Kidney (tissue), 14 donors: ENCODE data around the gene METAP2. TPM values are rescaled to one million over a fixed set of nuclear protein-coding genes. Genes with fewer than 3 reads are reported as not detected.

ENCODE experiments used
- DNase-seq, 5 donors: peaks; one replicate each; pipeline ENCODE4 v3.0.0-alpha.2; 2013 to 2020
- FAIRE-seq: peaks from 2 replicates; lab custom pipeline; 2012; peaks lifted over from hg19 to GRCh38; lab: Jason Lieb, UNC
- H3K27ac ChIP-seq, 2 donors: one replicate each; pipeline ENCODE4 v1.7.0; 2013; ENCODE audit warnings: low read depth in 2 of 2, low read length in 2 of 2, inconsistent platforms in 1 of 2
- H3K27me3 ChIP-seq: one replicate; pipeline ENCODE4 v1.7.1; 2013; ENCODE audit warnings: low read length, inconsistent platforms; ENCODE audit not compliant: control insufficient read depth, insufficient read depth
- H3K36me3 ChIP-seq, 3 donors: one replicate each; pipeline versions ENCODE4 v1.7.0 to v1.7.1; 2013; ENCODE audit warnings: low read length in 3 of 3, control low read depth in 1 of 3, inconsistent platforms in 1 of 3; ENCODE audit not compliant: insufficient read depth in 3 of 3, control insufficient read depth in 2 of 3
- H3K4me1 ChIP-seq, 3 donors: one replicate each; pipeline versions ENCODE4 v1.7.0 to v1.7.1; 2013; ENCODE audit warnings: low read length in 3 of 3, inconsistent platforms in 1 of 3, low read depth in 1 of 3; ENCODE audit not compliant: control insufficient read depth in 2 of 3, insufficient read depth in 2 of 3
- H3K4me3 ChIP-seq, 3 donors: one replicate each; pipeline versions ENCODE4 v1.7.0 to v1.8.1; 2013; ENCODE audit warnings: low read length in 3 of 3, control low read depth in 1 of 3, inconsistent platforms in 1 of 3
- H3K9ac ChIP-seq, 3 donors: one replicate each; pipeline versions ENCODE4 v1.7.0 to v1.7.1; 2013; ENCODE audit warnings: low read length in 3 of 3, control low read depth in 1 of 3, inconsistent platforms in 1 of 3
- H3K9me3 ChIP-seq, 3 donors: one replicate each; pipeline versions ENCODE4 v1.7.0 to v1.7.1; 2013; ENCODE audit warnings: low read length in 3 of 3, control low read depth in 1 of 3, inconsistent platforms in 1 of 3; ENCODE audit not compliant: control insufficient read depth in 2 of 3, insufficient read depth in 1 of 3
- CTCF ChIP-seq: IDR thresholded peaks from 3 replicates; pipeline ENCODE4 v1.5.1; 2012; ENCODE audit warnings: mild to moderate bottlenecking, moderate library complexity, borderline replicate concordance; ENCODE audit not compliant: insufficient read depth; ENCODE audit errors: extremely low read depth
- intact Hi-C: fragments of 100-400 bp; cut with DNase I; formaldehyde crosslinking; loops from one replicate; pipeline ENCODE4 v1.11.1; 2022
- polyA plus RNA-seq: library from polyadenylated mRNA; stranded (reverse); fragments of 350-450 nt; fragmentation: Illumina TruSeq; extraction: RNeasy Lipid Tissue Mini Kit (QIAGEN cat#74804); gene quantifications from one replicate; pipeline ENCODE4 v1.2.3, GENCODE V29; 2014; ENCODE audit warnings: low read depth, low replicate concordance; ENCODE audit not compliant: insufficient read depth
- total RNA-seq: library from RNA; stranded (reverse); fragmentation: NEBNext Ultra II Directional; extraction: Animal tissue kit (Norgen Biotek cat#: 25700); gene quantifications from one replicate; pipeline ENCODE4 v1.2.1, GENCODE V29; 2021
- donor health status: control.
- donor health status: control.
- donor health status: control.
- donor health status: control.
- donor health status: control.
- donor health status: DM: yes; HTN: yes; CAD: no.
- donor health status: Normal renal cell carcinoma (clear cell type).

METAP2 gene
- total and polyA plus RNA-seq, 2 donors from 2014 or later: 59.1 to 65.7 TPM

- Histone ChIP-seq H3K4me1 (no peaks in the 10 kb centered on the region), H3K36me3 (no peaks in the 10 kb centered on the region), H3K27me3 (peaks cover 28% of the 10 kb centered on the region), H3K27ac (peak overlapping the region in 1 of 2 donors; percentile 39), H3K4me3 (peak overlapping the region; percentile 37 to 74 (median 43)), H3K9me3 (no peaks in the 10 kb centered on the region), H3K9ac (peak overlapping the region in 2 of 3 donors; percentile 59 to 65)
- DNase-seq: peak; percentile 39 to 76 (median 53)
- no peak for FAIRE-seq
- intact Hi-C loops: no loop called here
- no peak for TF ChIP-seq CTCF
Measured at GRCh38 chr12:95548056-95548538, 74.1 kb downstream of the METAP2 start.

GRCh38 chr12:95548539-95549391 lies 74.8 kb downstream of the METAP2 start:
- TF ChIP-seq CTCF: no peak
- intact Hi-C loops: no loop called here
- Histone ChIP-seq H3K9ac (peak overlapping the region in 2 of 3 donors; percentile 63 to 65), H3K36me3 (no peaks in the 10 kb centered on the region), H3K4me1 (no peaks in the 10 kb centered on the region), H3K4me3 (peak overlapping the region; percentile 37 to 74 (median 69)), H3K27me3 (peaks cover 28% of the 10 kb centered on the region), H3K27ac (peak overlapping the region in 1 of 2 donors; percentile 39), H3K9me3 (no peaks in the 10 kb centered on the region)
- DNase-seq: peak in 4 of 5 donors; percentile 65 to 84 (median 74)
- FAIRE-seq: no peak

DNA sequence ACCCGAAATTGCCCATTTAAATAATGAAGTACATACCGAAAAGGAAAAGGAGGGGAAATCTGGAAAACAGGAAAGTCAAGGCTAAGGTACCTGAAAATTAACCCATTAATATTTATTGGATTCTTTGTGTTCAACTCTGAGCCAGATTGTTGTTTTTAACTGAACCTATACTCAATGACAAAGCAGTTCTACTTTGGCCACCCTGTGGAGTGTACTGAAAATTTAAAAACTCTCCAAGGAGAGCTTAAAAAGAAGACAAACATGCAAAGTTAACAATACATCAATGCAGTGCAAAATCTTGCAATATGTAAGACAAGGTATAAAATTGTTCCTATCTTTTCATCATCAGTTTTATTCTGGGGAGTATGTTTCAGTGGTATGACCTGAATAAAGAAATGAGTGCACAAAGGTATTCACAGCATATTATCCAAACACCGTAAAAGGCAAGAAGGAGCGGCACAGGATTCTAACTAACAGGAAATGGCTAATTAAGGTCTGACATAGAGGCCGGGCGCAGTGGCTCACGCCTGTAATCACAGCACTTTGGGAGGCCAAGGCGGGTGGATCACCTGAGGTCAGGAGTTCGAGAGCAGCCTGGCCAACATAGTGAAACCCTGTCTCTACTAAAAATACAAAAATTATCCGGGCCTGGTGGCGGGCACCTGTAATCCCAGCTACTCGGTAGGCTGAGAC lies 75.6 kb downstream of the METAP2 start:
- H3K4me1 ChIP-seq: no peaks in the 10 kb centered on the region
- DNase-seq: no peak
- H3K9ac ChIP-seq: peak overlapping the region in 1 of 3 donors; percentile 63
- H3K36me3 ChIP-seq: no peaks in the 10 kb centered on the region
- intact Hi-C loops: no loop called here
- no peak for TF ChIP-seq CTCF
- H3K4me3 ChIP-seq: peak overlapping the region; percentile 37 to 74 (median 69)
- no peak for FAIRE-seq
- peaks cover 28% of the 10 kb centered on the region for H3K27me3 ChIP-seq
- H3K27ac ChIP-seq: no peak overlapping the region
- H3K9me3 ChIP-seq: no peaks in the 10 kb centered on the region
